Measurements from ENCODE around the gene SRRM3.
"Not testable (repeated sequence)": the region's sequence is repeated elsewhere in the genome, so short reads cannot be mapped to it uniquely, and the experiment has no call there.

- not testable (repeated sequence) for TF ChIP-seq TAF1 (IDR thresholded peaks at IDR 0.05; ENCODE audit: low read depth, low read length); POLR2A (IDR thresholded peaks at IDR 0.05; ENCODE audit: low read depth, low read length); POLR2AphosphoS5 (IDR thresholded peaks at IDR 0.05; ENCODE audit: low read depth, low read length); SPI1 (IDR thresholded peaks at IDR 0.05; ENCODE audit: low read depth, low read length); PAX5 (IDR thresholded peaks at IDR 0.05; ENCODE audit: insufficient read depth, low read length, severe bottlenecking); POU2F2 (IDR thresholded peaks at IDR 0.05; ENCODE audit: low read depth, low read length)
These were observed 25.3 kb downstream of the SRRM3 start for GRCh38 chr7:76226878-76227423.

All from GM12891 (cell line).